TTC549 (cell line): ENCODE data around the gene WFIKKN1.

ENCODE experiments used
- FAIRE-seq: peaks from 2 replicates; lab custom pipeline; 2012; peaks lifted over from hg19 to GRCh38; lab: Jason Lieb, UNC

Gene WFIKKN1

GRCh38 chr16:624526-625070 lies 6.2 kb upstream of the WFIKKN1 start:
- FAIRE-seq, result no peak

GRCh38 chr16:625117-625976 lies 5.4 kb upstream of the WFIKKN1 start:
- no peak for FAIRE-seq

- no peak for FAIRE-seq
Observed at GRCh38 chr16:625977-626765, 4.6 kb upstream of the WFIKKN1 start.

- FAIRE-seq, result no peak
Observed at GRCh38 chr16:626787-627453, 3.9 kb upstream of the WFIKKN1 start.

- FAIRE-seq, result no peak
Observed at GRCh38 chr16:627454-628239, 3.1 kb upstream of the WFIKKN1 start.

GRCh38 chr16:628321-629061 lies 2.3 kb upstream of the WFIKKN1 start:
- no peak for FAIRE-seq

- FAIRE-seq, result no peak
Observed at GRCh38 chr16:629185-629832, 1.5 kb upstream of the WFIKKN1 start.

- FAIRE-seq, result no peak
Observed at GRCh38 chr16:629833-630248, 944 bp upstream of the WFIKKN1 start.

GRCh38 chr16:630249-630814 lies 453 bp upstream of the WFIKKN1 start:
- no peak for FAIRE-seq

- FAIRE-seq, result no peak
Observed at GRCh38 chr16:631808-632358, 1.1 kb downstream of the WFIKKN1 start.

GRCh38 chr16:632486-633335 lies 1.9 kb downstream of the WFIKKN1 start:
- no peak for FAIRE-seq

- no peak for FAIRE-seq
Observed at GRCh38 chr16:633336-634050, 2.7 kb downstream of the WFIKKN1 start.

- no peak for FAIRE-seq
Observed at GRCh38 chr16:634051-634670, 3.4 kb downstream of the WFIKKN1 start.

GRCh38 chr16:634996-635395 lies 4.2 kb downstream of the WFIKKN1 start:
- FAIRE-seq, result no peak

- no peak for FAIRE-seq
Observed at GRCh38 chr16:635573-636205, 4.9 kb downstream of the WFIKKN1 start.

- no peak for FAIRE-seq
Observed at GRCh38 chr16:636206-637080, 5.7 kb downstream of the WFIKKN1 start, which contains the start of gene METTL26. METTL26 (minus strand) TSS chr16:636305; CDS start chr16:636290, 15 bp downstream.
